K562 (cell line): ENCODE results near the gene MYH7. TPM values are rescaled to one million over a fixed set of nuclear protein-coding genes. Genes with fewer than 3 reads are reported as not detected.

Experiments
- ARID3A ChIP-seq: IDR thresholded peaks from 2 replicates; pipeline ENCODE4 v1.6.1; 2012; ENCODE audit warnings: low read depth, low read length, improper control_type of control experiment, borderline replicate concordance
- CAMTA2 ChIP-seq: fragments of 250-450 bp; sonication (Bioruptor Pico); conservative IDR thresholded peaks from 2 replicates; pipeline ENCODE4 v1.5.1; 2022
- CSDE1 ChIP-seq, 2 experiments: fragments of 450-650 bp; IDR thresholded peaks; 2 replicates each; pipeline ENCODE4 v1.6.1; 2016; ENCODE audit warnings: mild to moderate bottlenecking in 1 of 2
- EZH2 ChIP-seq: IDR thresholded peaks from 2 replicates; pipeline ENCODE4 v1.6.1; 2012; ENCODE audit warnings: low read depth, mild to moderate bottlenecking, inconsistent platforms, low read length, borderline replicate concordance
- HDGF ChIP-seq: fragments of 450-650 bp; IDR thresholded peaks from 2 replicates; pipeline ENCODE4 v1.6.1; 2016
- HEY1 ChIP-seq: fragments of 250-450 bp; sonication (Bioruptor Pico); IDR thresholded peaks from 2 replicates; pipeline ENCODE4 v1.5.0; 2020; ENCODE audit warnings: mild to moderate bottlenecking, moderate library complexity, borderline replicate concordance
- HOMEZ ChIP-seq: fragments of 250-450 bp; sonication (Bioruptor Pico); IDR thresholded peaks from 2 replicates; pipeline ENCODE4 v1.4.0; 2020; ENCODE audit warnings: mild to moderate bottlenecking, moderate library complexity
- KAT2B ChIP-seq: IDR thresholded peaks from one replicate; pipeline ENCODE4 v1.6.1; 2012; ENCODE audit warnings: low read depth, mild to moderate bottlenecking, control low read depth, inconsistent platforms, low read length, moderate library complexity
- KLF10 ChIP-seq: fragments of 250-450 bp; sonication (Bioruptor Pico); IDR thresholded peaks from 2 replicates; pipeline ENCODE4 v1.6.1; 2021; ENCODE audit warnings: matching md5 sums
- MAZ ChIP-seq, 2 experiments: fragments of 450-650 bp in 1 of 2; sonication (generic) in 1 of 2; formaldehyde crosslinking; IDR thresholded peaks in 1 of 2; conservative IDR thresholded peaks in 1 of 2; 2 replicates each; pipeline versions ENCODE4 v1.4.0 to v1.5.0; 2020; ENCODE audit warnings: mild to moderate bottlenecking in 1 of 2, missing genetic modification reagents in 1 of 2
- MCM3 ChIP-seq: fragments of 450-650 bp; IDR thresholded peaks from 2 replicates; pipeline ENCODE4 v1.6.1; 2016
- MTA2 ChIP-seq: fragments of 450-650 bp; IDR thresholded peaks from 2 replicates; pipeline ENCODE4 v1.6.1; 2016; ENCODE audit warnings: low read depth
- MYC ChIP-seq, 2 experiments: fragments of 250-450 bp in 1 of 2; sonication (Bioruptor Pico) in 1 of 2; IDR thresholded peaks; 2 replicates each; pipeline versions ENCODE4 v1.5.1 to v1.6.1; 2012 to 2021; ENCODE audit warnings: low read depth in 2 of 2, borderline replicate concordance in 1 of 2, improper control_type of control experiment in 1 of 2, low read length in 1 of 2, mild to moderate bottlenecking in 1 of 2, moderate library complexity in 1 of 2
- MYNN ChIP-seq, 2 experiments: sonication (generic); formaldehyde crosslinking in 1 of 2; IDR thresholded peaks; 2 replicates each; pipeline versions ENCODE4 v1.5.0 to v1.6.1; 2016 to 2020; ENCODE audit warnings: antibody characterized with exemption in 1 of 2, missing genetic modification reagents in 1 of 2
- PRDM10 ChIP-seq: fragments of 450-650 bp; IDR thresholded peaks from 2 replicates; pipeline ENCODE4 v1.6.1; 2018; ENCODE audit not compliant: partially characterized antibody
- RBM39 ChIP-seq: fragments of 200-400 bp; formaldehyde crosslinking; optimal IDR thresholded peaks from 2 replicates; pipeline ENCODE3; 2018; ENCODE audit warnings: low read depth, low read length
- RUNX1 ChIP-seq: sonication (generic); IDR thresholded peaks from 2 replicates; pipeline ENCODE4 v1.6.1; 2016; ENCODE audit warnings: antibody characterized with exemption, low read depth
- SFPQ ChIP-seq: fragments of 200-400 bp; formaldehyde crosslinking; IDR thresholded peaks from 2 replicates; pipeline ENCODE4 v1.6.1; 2017; ENCODE audit warnings: mild to moderate bottlenecking, low read depth, low read length, moderate library complexity
- ZNF146 ChIP-seq: IDR thresholded peaks from one replicate; pipeline ENCODE4 v1.6.1; 2018; ENCODE audit warnings: missing compliant biosample characterization; ENCODE audit not compliant: unreplicated experiment
- polyA plus RNA-seq, 8 experiments: library from polyadenylated mRNA; depleted of rRNA in 4 of 8; stranded (reverse) in 5 of 8; unstranded in 3 of 8; fragments of >200 nt; fragmentation: Nextera tagmentation in 2 of 8; fragmentation: Illumina TruSeq in 1 of 8; extraction: Ambion mirVana in 2 of 8; extraction: Trizol in 1 of 8; gene quantifications; 2 replicates each; pipeline versions ENCODE4 v1.2.1 to v1.2.3, GENCODE V29; 2011 to 2014; ENCODE audit warnings: inconsistent platforms in 1 of 8, missing spikeins in 1 of 8
- total RNA-seq, 7 experiments: library from RNA; depleted of rRNA in 6 of 7; stranded (reverse); fragments of >200 nt in 6 of 7; fragmentation: Illumina TruSeq in 2 of 7; extraction: Trizol in 2 of 7; gene quantifications; 2 replicates each; pipeline versions ENCODE4 v1.2.1 to v1.2.3, GENCODE V29; 2011 to 2021; ENCODE audit warnings: low replicate concordance in 1 of 7

Gene MYH7
- total and polyA plus RNA-seq, 9 of the 15 experiments (the other 6 are each of a cell fraction or from before 2014, with no cell fraction given) = not detected

GRCh38 chr14:23469127-23469905, 33.9 kb upstream of the MYH7 start, which contains the start of gene NGDN (continued):
- no peak for TF ChIP-seq ZNF146 (CRISPR knock-in tag)
- TF ChIP-seq MYC (IDR thresholded peaks at IDR 0.05; ENCODE audit: low read depth, low read length) = no peak
- TF ChIP-seq MYC (CRISPR knock-in tag; IDR thresholded peaks at IDR 0.05; ENCODE audit: borderline replicate concordance, low read depth) = no peak
- peak; percentile 26; the same call in 1 of the 2 replicates for TF ChIP-seq ARID3A
- no peak for TF ChIP-seq MAZ (CRISPR knock-in tag; conservative IDR thresholded peaks at IDR 0.05 in 1 of 2, IDR thresholded peaks at IDR 0.05 in 1 of 2)
- no peak for TF ChIP-seq CSDE1 (IDR thresholded peaks at IDR 0.05)
- no peak for TF ChIP-seq PRDM10
- no peak for TF ChIP-seq RUNX1
- no peak for TF ChIP-seq HEY1 (CRISPR knock-in tag)
- TF ChIP-seq SFPQ = no peak
- no peak for TF ChIP-seq MCM3
- no peak for TF ChIP-seq HDGF
- TF ChIP-seq RBM39 = no peak
- TF ChIP-seq MYNN (IDR thresholded peaks at IDR 0.05) = no peak
- no peak for TF ChIP-seq MYNN (CRISPR knock-in tag; IDR thresholded peaks at IDR 0.05)
- TF ChIP-seq KLF10 (CRISPR knock-in tag) = no peak
- no peak for TF ChIP-seq HOMEZ (CRISPR knock-in tag)
- no peak for TF ChIP-seq KAT2B
- TF ChIP-seq CAMTA2 = no peak
- no peak for TF ChIP-seq MTA2
- TF ChIP-seq EZH2 = no peak
